22Rv1 (cell line): Measurements from ENCODE around the gene NKX2-3.

Experiments used
- H3K27ac ChIP-seq: fragments of 450-650 bp; 2 replicates; pipeline ENCODE4 v1.5.1; 2017
- CTCF ChIP-seq: fragments of 450-650 bp; IDR thresholded peaks from 2 replicates; pipeline ENCODE4 v1.5.1; 2017; ENCODE audit warnings: mild to moderate bottlenecking
- ZFX ChIP-seq: fragments of 450-650 bp; IDR thresholded peaks from 2 replicates; pipeline ENCODE4 v1.6.1; 2017; ENCODE audit warnings: antibody characterized with exemption, borderline replicate concordance

Gene NKX2-3

GRCh38 chr10:99531696-99532593, 797 bp upstream of the NKX2-3 start:
- TF ChIP-seq CTCF, result no peak
- no peak for TF ChIP-seq ZFX
- no peak overlapping the region for H3K27ac ChIP-seq

- TF ChIP-seq ZFX (no peak), CTCF (no peak)
- H3K27ac ChIP-seq, result no peak overlapping the region
These were observed 1.0 kb downstream of the NKX2-3 start for GRCh38 chr10:99533496-99534449.

- TF ChIP-seq CTCF (no peak), ZFX (no peak)
- peak overlapping the region; percentile 50 for H3K27ac ChIP-seq
These were observed 1.8 kb downstream of the NKX2-3 start for GRCh38 chr10:99534450-99534938.

GRCh38 chr10:99534939-99535763, 2.4 kb downstream of the NKX2-3 start:
- TF ChIP-seq CTCF, result peak; percentile 15; the same call in 1 of the 2 replicates
- TF ChIP-seq ZFX, result no peak
- peak overlapping the region; percentile 50 for H3K27ac ChIP-seq

- H3K27ac ChIP-seq, result no peak overlapping the region
- TF ChIP-seq CTCF, result no peak
- TF ChIP-seq ZFX, result no peak
These were observed 3.1 kb downstream of the NKX2-3 start for GRCh38 chr10:99535764-99536337.

GRCh38 chr10:99536338-99537085, 3.8 kb downstream of the NKX2-3 start:
- H3K27ac ChIP-seq, result no peak overlapping the region
- no peak for TF ChIP-seq ZFX
- no peak for TF ChIP-seq CTCF
